HG03378 (cell line): ENCODE measurements around the gene IST1.
"Not testable (repeated sequence)": the region's sequence is repeated elsewhere in the genome, so short reads cannot be mapped to it uniquely, and the experiment has no call there.

Experiments used
- ATAC-seq: cut with Tn5 transposase; IDR thresholded peaks from one replicate; pipeline ENCODE4 v1.9.1; 2021; ENCODE audit warnings: mild to moderate bottlenecking, moderate library complexity; ENCODE audit not compliant: unreplicated experiment

The IST1 gene

DNA sequence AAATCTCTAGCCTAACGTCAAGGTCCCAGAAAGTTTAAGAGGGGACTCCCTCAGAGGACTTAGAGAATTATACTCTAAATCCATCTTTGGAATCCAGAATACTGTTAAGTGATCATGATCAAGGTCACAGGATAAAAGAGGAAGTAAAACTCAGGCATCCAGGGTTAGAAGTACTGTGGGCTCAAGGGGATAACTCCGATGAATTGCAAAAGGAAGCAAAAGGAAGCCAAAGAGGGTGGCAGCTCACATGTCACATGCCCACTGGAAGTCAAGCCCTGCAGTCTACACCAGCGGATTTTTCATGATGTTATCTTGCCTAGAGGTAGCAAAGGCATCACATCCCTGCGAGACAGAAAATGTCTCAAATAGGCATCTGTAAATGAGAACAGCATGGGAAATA lies 15.2 kb upstream of the IST1 start:
- ATAC-seq = no peak

DNA sequence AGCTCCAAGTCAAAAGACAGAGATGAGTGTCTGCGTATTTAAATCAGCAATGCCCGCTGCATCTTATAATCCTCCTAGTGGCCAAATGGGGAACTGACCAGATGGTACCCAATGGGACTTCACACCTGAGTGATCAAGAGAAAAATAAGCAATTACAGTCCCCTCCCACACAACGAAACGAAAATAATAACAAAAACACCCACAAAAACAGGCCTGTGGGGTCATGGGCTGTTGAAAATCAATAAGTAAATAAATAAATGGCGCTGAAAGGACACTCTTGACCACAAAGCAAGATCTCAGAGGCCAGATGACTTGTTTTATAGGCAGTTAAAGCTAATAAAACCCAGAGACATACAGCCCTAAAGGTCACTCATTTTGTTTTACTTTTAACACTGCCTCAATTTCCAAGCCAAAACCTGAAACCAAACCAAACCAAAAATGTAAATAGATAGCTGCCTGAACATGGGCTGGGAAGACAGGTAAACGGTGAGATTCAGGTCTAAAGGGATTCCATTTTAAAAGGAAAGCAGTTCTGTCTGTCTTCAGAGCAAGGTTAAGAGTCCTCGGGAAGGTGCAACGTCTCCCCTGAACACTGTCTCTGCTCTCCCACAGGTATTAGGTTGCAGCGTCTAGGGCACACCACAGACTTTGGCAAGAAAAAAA lies 12.7 kb upstream of the IST1 start:
- peak; percentile 62 for ATAC-seq

DNA sequence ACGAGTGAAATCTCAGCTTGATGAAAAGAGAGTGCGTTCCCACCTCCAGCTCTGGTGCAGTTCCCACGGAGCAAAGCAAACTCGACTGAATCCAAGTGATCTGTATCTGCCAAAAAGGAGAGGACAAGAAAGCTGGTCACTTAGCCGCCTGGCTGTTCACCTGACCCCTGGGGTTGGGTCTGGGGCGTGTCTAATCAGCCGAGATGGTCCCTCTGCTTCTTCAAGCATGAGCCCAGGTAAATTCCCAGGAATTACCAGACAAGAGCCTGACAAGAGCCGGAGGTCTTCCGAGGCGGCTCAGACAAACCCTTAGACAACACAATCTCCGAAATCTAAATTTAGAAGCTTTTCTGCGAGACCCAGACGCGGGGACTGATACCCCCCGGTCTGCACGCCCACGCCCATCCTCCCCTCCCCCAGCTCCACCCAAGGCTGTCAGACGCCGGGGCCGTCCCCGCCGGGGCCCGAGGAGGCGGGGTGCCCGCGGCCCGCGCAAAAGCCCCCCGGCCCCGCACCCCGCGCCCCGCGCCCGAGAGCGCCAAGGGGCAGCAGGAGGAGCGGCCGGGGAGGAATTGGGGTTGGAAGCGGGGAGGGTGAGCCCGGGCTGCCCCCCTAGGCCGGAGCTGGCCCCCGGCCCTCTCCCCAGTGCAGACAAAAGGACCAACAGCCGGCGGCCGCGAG lies 12.0 kb upstream of the IST1 start:
- peak; percentile 27 for ATAC-seq

DNA sequence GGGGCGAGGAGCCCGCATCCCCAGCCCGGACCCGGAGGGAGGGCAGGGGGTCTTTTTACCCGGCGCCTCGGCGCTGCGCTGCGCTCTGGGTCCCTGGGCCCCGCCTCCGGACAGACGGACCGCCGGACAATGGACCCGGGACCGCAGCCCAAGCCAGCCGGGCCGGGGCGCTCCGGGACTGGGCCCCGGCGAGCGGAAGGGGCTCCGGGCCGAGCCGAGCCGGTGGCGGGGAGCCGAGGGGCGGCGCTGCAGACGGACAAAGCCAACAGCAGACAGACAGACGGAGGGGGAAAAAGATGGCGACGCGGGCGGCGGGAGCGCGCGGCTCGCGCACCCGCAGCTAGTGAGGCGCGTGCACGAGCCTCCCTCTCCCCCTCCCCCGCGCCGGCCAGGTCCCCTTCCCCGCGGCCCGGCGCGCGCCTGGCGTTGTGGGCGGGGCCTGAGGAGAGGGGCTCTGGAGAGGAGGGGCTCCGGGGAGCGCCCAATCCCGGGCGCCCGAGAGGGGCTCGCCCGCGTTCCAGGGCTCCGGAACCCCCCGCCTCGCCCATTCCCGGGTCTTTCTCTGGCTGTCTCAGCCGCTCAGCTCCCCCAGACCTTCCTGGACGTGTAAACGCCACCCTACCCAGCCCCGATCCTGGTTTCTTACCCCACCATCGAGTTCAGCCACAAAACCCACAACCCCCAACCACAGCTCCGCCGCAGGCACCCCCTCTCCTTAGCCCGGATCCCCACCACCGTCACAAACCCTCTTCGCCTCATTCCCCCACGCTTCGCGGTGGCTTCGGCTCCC lies 11.3 kb upstream of the IST1 start, which contains the start of gene ZNF821:
ZNF821 (minus strand) TSS at position 334 of the 790 bp plus-strand sequence. CDS start 4,236 bp downstream, outside the sequence.
- ATAC-seq = peak; percentile 31

DNA sequence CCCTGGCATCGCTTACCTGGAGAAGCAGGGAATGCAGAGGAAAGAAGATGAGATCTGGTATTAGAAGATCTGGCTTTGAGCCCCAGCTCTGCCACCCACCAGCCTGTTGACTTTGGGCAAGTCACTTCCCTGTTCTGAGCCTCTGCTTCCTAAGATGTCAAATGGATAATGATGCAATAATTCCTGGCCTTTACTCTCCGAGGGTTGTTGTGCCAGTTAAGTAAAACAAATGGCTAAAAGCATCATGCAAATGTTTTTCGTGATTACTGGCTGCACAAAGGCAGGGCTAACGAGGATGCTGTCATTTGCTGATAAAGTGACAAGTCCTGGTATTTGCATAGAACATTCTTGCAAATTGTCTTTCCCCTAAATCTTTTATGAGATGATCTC lies 10.1 kb upstream of the IST1 start:
- ATAC-seq = no peak

DNA sequence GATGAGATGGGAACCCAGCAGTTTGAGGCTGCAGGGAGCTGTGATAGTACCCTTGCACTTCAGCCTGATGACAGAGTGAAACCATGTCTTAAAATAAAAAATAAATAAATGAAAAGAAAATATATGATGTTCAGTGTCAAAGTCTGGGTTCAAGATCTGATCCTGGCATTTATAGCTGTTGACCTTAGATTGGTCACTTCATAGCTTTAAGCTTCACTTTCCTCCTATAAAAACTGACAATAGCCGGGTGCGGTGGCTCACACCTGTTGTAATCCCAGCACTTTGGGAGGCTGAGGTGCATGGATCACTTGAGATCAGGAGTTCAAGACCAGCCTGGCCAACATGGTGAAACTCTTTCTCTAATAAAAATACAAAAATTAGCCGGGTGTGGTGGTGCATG lies 6.2 kb upstream of the IST1 start:
- no peak for ATAC-seq

DNA sequence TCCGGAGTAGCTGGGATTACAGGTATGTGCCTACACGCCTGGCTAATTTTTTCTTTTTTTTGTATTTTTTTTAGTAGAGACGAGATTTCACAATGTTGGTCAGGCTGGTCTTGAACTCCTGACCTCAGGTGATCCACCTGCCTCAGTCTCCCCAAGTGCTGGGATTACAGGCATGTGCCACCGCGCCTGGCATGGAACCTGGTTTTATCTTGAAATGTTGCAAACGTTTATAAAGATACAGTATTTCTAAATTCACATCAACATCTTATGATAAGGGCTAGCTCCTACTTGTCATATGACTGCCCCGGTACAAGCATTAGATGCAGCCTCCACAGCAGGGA lies 1.5 kb upstream of the IST1 start:
- no peak for ATAC-seq

DNA sequence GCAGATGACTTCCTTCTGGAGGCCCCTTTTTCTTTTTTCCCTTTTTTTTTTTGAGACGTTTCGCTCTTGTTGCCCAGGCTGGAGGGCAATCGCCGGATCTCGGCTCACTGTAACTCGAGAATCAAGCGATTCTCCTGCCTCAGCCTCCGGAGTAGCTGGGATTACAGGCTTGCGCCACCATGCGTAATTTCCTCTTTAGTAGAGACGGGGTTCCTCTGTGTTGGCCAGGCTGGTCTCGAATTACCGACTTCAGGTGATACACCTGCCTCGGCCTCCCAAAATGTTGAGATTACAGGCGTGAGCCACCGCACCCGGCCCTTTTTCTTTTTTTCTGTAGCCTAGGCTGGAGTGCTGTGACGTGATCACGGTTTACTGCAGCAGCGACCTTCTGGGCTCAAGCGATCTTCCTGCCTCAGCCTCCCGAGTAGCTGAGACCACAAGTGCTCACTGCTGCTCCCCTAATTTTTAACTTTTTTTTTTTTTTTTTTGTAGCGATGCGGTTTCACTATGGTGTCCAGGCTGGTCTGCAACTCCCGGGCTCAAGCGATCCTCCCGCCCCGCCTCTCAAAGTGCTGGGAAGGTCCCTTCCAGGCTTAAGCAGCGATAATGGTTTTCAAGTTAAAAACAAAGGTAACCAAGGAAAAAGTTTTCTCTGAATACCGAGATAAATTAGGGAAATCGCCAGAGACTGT lies 956 bp upstream of the IST1 start:
- peak; percentile 23 for ATAC-seq

DNA sequence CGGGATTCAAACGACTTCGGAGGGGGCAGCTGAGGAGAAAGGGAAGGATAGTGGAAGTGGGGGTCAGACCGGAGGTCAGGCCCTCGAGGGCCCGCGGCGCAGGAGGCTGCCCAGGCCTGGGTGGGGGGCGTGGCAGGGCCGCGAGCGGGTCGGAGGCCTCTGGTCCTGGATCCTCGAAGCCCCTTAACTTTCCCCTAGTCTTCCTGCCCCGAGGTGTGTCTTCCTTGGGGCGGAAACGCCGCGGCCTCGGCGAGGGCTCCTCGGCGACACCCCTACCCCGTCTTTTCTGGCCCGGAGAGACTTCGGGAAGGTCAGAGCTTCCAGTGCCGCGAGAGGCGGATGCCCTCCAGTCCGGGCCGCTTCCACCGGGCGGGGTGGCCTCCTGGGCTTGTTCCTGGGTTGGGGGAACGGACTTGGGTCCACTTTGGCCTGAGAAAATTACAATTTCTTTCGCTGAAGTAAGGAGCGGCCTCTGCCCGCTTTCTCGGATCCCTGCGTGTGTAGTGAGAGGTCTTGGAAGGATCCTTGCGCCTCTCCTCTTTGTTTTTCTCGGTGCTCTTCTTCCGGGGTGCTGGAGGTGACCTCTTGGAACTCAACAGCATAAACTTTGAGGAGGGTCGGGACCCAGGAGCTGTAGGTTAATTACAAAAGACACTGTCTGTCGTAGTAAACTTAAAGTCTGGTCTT lies 491 bp downstream of the IST1 start:
- ATAC-seq = peak; percentile 6

DNA sequence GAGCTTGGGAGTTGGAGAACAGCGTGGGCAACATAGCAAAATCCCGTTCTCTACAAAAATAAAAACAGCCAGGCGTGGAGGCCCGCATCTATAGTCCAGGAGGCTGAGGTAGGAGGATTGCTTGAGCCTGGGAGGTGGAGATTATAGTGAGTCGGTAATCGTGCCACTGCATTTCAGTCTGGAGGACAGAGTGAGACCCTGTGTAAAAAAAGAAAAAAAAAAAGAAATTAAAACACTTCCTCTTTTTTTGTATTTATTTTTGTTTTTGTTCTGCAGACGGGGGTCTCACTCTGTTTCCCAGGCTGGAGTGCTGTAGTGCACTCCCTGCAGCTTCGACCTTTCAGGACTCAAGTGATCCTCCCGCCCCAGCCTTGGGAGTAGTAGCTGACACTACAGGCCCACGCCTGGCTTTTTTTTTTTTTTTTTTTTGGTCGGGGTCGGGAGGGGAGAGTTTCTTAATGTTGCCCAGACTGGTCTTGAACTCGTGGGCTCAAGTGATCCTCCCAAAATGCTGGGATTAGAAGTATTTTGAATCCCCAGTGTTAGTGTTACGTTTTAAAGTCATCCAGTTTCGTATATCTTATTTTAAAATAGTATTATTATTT lies 1.5 kb downstream of the IST1 start:
- no peak for ATAC-seq

DNA sequence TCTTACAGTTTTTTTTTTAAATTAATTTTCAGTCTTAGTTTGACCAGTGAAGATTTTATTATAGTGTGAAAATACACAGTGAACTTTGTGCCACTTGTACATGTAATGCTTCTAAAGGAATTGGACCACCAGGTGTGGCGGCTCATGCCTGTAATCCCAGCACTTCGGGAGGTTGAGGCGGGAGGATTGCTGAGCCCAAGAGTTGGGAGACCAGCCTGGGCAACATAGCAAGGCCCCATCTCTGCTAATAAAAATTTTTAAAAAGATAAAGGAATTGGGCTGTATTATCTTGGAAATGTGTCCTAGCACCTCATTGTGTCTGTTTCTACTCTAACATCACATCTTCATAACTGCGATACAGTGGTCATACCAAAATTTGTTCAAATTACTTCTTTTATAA lies 3.8 kb downstream of the IST1 start:
- no peak for ATAC-seq

DNA sequence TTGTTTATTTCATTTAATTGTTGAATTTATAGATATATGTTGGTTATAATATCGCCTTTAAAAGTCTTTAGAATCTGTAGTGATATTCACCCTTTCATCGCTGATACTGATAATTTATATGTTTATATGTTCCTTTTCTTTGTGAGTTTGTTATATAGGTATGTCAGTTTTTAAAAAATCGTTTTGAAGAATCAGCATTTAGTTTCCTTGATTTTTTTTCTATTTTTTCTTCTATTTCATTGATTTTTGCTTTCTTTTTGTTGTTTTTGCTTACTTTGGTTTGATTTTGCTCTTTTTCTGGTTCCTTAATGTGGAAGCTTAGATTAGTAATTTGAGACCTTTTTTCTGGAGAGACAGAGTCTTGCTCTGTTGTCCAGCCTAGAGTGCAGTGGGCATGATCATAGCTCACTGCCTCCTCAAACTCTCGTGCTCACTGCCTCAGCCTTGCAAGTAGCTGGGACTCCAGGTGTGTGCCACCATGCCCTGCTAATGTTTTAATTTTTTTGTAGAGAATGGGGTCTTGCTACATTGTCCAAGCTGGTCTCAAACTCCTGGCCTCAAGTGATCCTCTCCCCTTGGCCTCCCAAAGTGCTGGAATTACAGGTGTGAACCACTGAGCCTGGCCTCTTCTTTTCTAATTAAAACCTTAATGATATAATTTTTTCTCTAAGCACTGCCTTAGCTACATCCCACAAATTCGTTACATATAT lies 7.5 kb downstream of the IST1 start:
- ATAC-seq = no peak

DNA sequence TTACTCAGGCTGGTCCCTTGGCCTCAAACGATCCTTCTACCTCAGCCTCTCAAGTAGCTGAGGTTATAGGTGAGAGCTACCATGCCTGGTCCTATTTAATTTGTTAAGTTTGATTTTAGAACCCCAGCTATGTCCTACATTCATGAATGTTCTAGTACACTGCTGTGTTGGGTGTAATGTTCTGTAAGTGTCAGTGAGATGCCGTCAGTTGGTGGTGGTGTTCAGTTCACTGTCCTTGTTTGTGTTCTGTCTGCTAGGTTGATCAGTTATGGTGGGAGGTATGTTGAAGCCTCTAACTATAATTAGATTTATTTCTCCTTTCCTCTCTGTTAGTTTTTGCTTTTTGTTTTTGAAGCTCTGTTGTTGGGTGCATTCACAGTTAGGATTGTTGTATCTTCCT lies 8.3 kb downstream of the IST1 start:
- ATAC-seq = no peak

DNA sequence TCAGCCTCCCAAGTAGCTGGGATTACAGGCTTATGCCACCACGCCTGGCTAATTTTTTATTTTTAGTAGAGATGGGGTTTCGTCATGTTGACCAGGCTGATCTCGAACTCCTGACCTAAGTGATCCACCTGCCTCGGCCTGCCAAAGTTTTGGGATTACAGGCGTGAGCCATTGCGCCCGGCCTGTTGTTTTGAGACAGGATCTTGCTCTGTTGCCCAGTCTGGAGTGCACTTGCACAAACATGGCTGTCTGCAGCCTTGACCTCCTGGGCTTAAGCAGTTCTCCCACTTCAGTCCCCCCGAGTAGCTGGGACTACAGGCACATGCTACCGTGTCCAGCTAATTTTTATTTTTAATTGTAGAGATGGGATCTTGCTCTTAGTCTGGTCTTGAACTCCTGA lies 8.9 kb downstream of the IST1 start:
- ATAC-seq = no peak

DNA sequence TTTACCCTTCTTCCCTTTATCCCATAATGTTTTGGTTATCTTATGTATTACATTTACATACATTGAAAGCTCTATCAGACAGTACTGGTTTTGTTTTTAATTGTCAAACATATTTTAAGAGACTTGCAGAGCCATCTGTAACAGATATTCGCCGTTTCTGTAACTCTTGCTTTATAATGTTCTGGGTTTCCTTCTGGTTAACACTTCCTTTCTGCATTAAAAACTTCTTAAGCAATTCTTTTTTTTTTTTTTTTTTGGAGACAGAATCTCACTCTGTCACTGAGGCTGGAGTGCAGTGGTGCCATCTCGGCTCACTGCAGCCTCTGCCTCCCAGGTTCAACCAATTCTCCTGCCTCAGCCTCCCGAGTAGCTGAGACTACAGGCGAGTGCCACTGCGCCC lies 10.4 kb downstream of the IST1 start:
- not testable (repeated sequence) for ATAC-seq

DNA sequence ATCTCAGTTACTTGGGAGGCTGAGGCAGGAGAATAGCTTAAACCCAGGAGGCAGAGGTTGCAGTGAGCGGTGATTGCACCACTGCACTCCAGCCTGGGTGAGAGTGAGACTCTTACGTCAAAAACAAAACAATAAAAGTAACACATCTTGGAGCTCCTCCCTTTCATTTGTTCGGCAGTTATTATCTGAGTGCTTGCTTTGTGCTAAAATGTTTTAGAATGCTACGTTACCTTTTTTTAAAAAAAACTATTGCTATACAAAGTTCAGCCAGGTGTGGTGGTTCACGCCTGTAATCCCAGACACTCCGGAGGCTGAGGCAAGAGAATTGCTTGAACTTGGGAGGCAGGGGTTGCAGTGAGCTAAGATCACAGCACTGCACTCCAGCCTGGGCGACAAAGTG lies 15.8 kb downstream of the IST1 start:
- ATAC-seq = no peak

DNA sequence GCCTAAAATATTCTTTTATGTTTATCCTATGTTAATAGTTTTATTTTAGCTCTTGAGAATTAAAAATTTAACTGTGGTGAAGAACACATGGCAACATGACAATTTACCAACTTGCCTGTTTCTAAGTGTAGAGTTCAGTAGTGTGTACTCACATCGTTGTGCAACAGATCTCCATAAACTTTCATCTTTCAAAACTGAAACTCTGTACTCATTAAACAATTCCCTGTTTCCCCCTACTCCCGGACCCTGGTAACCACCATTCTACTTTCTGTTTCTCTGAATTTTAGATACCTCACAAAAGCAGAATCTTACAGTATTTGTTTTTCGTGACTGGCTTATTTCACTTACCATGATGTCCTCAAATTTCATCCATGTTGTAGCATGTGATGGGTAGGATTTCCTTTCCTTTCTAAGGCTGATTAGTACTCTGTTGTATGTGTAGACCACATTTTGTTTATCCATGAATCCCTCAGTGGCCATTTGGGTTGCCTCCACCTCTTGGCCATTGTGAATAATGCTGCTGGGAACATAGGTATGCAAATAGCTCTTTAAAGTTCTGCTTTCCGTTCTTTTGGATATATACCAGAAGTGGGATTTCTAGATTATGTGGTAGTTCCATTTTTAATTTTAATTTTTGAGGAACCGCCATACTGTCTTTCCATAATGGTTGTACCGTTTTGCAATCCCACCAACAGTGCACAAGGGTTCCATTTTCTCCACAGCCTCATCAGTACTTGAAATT lies 17.4 kb downstream of the IST1 start:
- no peak for ATAC-seq

DNA sequence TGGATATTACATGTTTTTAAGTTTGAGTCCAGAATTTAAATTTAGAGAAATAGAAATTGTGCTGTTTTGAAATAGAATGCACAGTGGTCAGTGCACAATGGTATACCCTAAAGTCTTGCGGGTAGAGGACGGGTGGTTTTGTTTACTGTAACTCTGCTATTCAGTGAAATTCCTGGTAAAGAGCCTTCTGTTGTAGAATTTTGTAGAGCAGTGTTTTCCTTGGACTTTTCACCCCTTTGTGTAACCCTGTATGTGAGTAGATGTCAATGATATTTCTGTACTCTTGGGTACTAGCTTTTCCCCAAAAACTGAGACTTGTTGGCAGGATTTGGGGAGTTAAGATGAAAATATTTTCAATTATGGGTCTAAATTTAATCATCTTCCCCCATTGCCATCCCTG lies 19.5 kb downstream of the IST1 start:
- ATAC-seq = no peak

DNA sequence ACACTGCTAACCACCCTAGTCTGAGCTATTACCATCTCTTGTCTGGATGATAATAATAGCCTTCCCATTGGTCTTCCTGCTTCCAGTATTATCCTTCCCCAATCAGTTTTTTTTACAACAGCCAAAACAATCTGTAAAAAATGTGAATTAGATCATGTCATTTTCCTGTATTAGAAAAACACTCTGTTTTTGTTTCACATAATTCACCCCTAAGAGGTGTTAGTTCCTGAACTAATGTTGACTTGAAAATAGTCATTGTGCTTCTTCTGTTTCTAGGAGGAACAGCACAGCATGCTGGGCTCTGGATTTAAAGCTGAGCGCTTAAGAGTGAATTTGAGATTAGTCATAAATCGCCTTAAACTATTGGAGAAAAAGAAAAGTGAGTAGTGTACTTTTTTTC lies 20.0 kb downstream of the IST1 start:
- ATAC-seq = no peak
